Astrocyte (in vitro differentiated cells and primary cell): Measurements from ENCODE around the gene FOXC2. TPM values are rescaled to one million over a fixed set of nuclear protein-coding genes. Genes with fewer than 3 reads are reported as not detected.
A peak's percentile ranks its signal among the peaks of the same experiment; 100 is the strongest.

Source experiments
- DNase-seq: peaks from one replicate; pipeline ENCODE4 v3.0.0-alpha.2; 2010; ENCODE audit warnings: low read depth
- FAIRE-seq: peaks from 2 replicates; lab custom pipeline; 2011; peaks lifted over from hg19 to GRCh38; lab: Jason Lieb, UNC
- H2AFZ ChIP-seq: 2 replicates; pipeline ENCODE4 v1.6.0; 2012; ENCODE audit warnings: low read depth, low read length, inconsistent platforms
- H3K27ac ChIP-seq: 2 replicates; pipeline ENCODE4 v1.5.1; 2011; ENCODE audit warnings: low read depth, low read length, inconsistent platforms
- H3K27me3 ChIP-seq: 2 replicates; pipeline ENCODE4 v1.6.0; 2011; ENCODE audit warnings: low read length, inconsistent platforms; ENCODE audit not compliant: insufficient read depth
- H3K36me3 ChIP-seq: 2 replicates; pipeline ENCODE4 v1.5.1; 2011; ENCODE audit warnings: low read length, inconsistent platforms; ENCODE audit not compliant: insufficient read depth
- H3K4me1 ChIP-seq: 2 replicates; pipeline ENCODE4 v1.5.1; 2011; ENCODE audit warnings: low read length, inconsistent platforms; ENCODE audit not compliant: insufficient read depth
- H3K4me2 ChIP-seq: 2 replicates; pipeline ENCODE4 v1.6.0; 2012; ENCODE audit warnings: low read length, inconsistent platforms
- H3K4me3 ChIP-seq: 2 replicates; pipeline ENCODE4 v1.5.1; 2011; ENCODE audit warnings: low read depth, mild to moderate bottlenecking, low read length, inconsistent platforms; ENCODE audit not compliant: insufficient read depth
- H3K79me2 ChIP-seq: 2 replicates; pipeline ENCODE4 v1.6.0; 2012; ENCODE audit warnings: mild to moderate bottlenecking, low read length, inconsistent platforms; ENCODE audit not compliant: insufficient read depth
- H3K9ac ChIP-seq: 2 replicates; pipeline ENCODE4 v1.6.0; 2012; ENCODE audit warnings: mild to moderate bottlenecking, low read length, inconsistent platforms
- H3K9me3 ChIP-seq: 2 replicates; pipeline ENCODE4 v1.5.1; 2012; ENCODE audit warnings: low read depth, mild to moderate bottlenecking, low read length, inconsistent platforms; ENCODE audit not compliant: insufficient read depth
- H4K20me1 ChIP-seq: 2 replicates; pipeline ENCODE4 v1.6.0; 2012; ENCODE audit warnings: low read length, inconsistent platforms; ENCODE audit not compliant: insufficient read depth
- H3K27ac Mint-ChIP-seq: one replicate; pipeline ENCODE4 v1.8.0; 2021; ENCODE audit warnings: mild to moderate bottlenecking, mixed read lengths; ENCODE audit not compliant: unreplicated experiment
- H3K27me3 Mint-ChIP-seq: one replicate; pipeline ENCODE4 v1.8.0; 2021; ENCODE audit warnings: low read depth, mixed read lengths; ENCODE audit not compliant: unreplicated experiment
- H3K36me3 Mint-ChIP-seq: one replicate; pipeline ENCODE4 v1.8.0; 2021; ENCODE audit warnings: low read depth, mixed read lengths; ENCODE audit not compliant: unreplicated experiment
- H3K4me1 Mint-ChIP-seq: one replicate; pipeline ENCODE4 v1.8.0; 2021; ENCODE audit warnings: low read depth, mixed read lengths; ENCODE audit not compliant: unreplicated experiment
- H3K4me3 Mint-ChIP-seq: one replicate; pipeline ENCODE4 v1.8.0; 2021; ENCODE audit warnings: mild to moderate bottlenecking, moderate library complexity, mixed read lengths; ENCODE audit not compliant: unreplicated experiment
- H3K9me3 Mint-ChIP-seq: one replicate; pipeline ENCODE4 v1.8.0; 2021; ENCODE audit warnings: mild to moderate bottlenecking, mixed read lengths; ENCODE audit not compliant: unreplicated experiment
- EZH2 ChIP-seq: IDR thresholded peaks from 2 replicates; pipeline ENCODE4 v1.6.1; 2012; ENCODE audit warnings: mild to moderate bottlenecking, low read length, inconsistent platforms; ENCODE audit not compliant: insufficient read depth
- total RNA-seq: library from RNA; stranded (reverse); gene quantifications from 2 replicates; pipeline ENCODE4 v1.2.1, GENCODE V29; 2021
- TF ChIP-seq, protein P1 (sequence below): IDR thresholded peaks from 2 replicates; pipeline ENCODE4 v1.5.1; 2011; ENCODE audit warnings: low read depth, mild to moderate bottlenecking, inconsistent platforms, low read length, moderate library complexity; ENCODE audit not compliant: insufficient read depth

The FOXC2 gene
- total RNA-seq, 1 donor from 2014 or later = 15.8 TPM

DNA sequence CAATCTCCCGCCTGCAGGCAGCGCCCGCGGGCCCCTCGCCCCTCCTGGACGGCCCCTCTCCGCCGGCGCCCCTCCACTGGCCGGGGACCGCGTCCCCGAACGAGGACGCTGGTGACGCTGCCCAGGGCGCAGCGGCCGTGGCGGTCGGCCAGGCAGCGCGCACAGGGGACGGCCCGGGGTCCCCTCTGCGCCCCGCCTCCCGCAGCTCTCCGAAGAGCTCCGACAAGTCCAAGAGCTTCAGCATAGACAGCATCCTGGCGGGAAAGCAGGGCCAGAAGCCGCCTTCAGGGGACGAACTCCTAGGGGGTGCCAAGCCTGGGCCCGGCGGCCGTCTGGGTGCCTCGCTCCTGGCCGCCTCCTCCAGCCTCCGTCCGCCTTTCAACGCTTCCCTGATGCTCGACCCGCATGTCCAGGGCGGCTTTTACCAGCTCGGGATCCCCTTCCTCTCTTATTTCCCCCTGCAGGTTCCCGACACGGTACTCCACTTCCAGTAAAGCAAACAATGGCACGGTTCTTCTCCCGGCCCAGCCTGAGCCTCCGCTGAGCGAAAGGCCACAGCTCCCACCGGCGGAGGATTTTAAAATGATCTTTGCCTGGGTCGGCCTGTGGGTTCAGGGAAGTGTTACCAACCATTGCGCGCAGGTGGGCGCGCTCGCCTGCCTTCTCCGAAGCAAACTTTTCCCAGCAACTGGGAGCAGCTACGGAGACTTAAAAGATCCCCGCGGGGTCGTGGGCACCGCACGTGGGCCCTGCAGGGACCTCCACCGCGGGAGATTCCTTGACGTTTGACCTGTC lies 12.8 kb downstream of the FOXC2 start:
- Mint-ChIP-seq H3K36me3 (peaks cover 2% of the 10 kb centered on the region), H3K4me1 (peaks cover 42% of the 10 kb centered on the region), H3K4me3 (peak overlapping the region; percentile 86), H3K9me3 (peaks cover 3% of the 10 kb centered on the region), H3K27me3 (peaks cover 9% of the 10 kb centered on the region), H3K27ac (peak overlapping the region; percentile 95)
- Histone ChIP-seq H4K20me1 (peaks cover 3% of the 10 kb centered on the region), H3K4me3 (peak overlapping the region; percentile 73), H3K9ac (peak overlapping the region; percentile 95), H3K27me3 (no peaks in the 10 kb centered on the region), H2AFZ (no peak overlapping the region), H3K4me1 (peaks cover 65% of the 10 kb centered on the region), H3K4me2 (peak overlapping the region; percentile 90), H3K36me3 (no peaks in the 10 kb centered on the region), H3K9me3 (no peaks in the 10 kb centered on the region), H3K27ac (peak overlapping the region; percentile 94), H3K79me2 (peaks cover 87% of the 10 kb centered on the region)
- FAIRE-seq (no peak), DNase-seq (no peak)
- TF ChIP-seq, protein P1, sequence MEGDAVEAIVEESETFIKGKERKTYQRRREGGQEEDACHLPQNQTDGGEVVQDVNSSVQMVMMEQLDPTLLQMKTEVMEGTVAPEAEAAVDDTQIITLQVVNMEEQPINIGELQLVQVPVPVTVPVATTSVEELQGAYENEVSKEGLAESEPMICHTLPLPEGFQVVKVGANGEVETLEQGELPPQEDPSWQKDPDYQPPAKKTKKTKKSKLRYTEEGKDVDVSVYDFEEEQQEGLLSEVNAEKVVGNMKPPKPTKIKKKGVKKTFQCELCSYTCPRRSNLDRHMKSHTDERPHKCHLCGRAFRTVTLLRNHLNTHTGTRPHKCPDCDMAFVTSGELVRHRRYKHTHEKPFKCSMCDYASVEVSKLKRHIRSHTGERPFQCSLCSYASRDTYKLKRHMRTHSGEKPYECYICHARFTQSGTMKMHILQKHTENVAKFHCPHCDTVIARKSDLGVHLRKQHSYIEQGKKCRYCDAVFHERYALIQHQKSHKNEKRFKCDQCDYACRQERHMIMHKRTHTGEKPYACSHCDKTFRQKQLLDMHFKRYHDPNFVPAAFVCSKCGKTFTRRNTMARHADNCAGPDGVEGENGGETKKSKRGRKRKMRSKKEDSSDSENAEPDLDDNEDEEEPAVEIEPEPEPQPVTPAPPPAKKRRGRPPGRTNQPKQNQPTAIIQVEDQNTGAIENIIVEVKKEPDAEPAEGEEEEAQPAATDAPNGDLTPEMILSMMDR = no peak
- TF ChIP-seq EZH2 = no peak

DNA sequence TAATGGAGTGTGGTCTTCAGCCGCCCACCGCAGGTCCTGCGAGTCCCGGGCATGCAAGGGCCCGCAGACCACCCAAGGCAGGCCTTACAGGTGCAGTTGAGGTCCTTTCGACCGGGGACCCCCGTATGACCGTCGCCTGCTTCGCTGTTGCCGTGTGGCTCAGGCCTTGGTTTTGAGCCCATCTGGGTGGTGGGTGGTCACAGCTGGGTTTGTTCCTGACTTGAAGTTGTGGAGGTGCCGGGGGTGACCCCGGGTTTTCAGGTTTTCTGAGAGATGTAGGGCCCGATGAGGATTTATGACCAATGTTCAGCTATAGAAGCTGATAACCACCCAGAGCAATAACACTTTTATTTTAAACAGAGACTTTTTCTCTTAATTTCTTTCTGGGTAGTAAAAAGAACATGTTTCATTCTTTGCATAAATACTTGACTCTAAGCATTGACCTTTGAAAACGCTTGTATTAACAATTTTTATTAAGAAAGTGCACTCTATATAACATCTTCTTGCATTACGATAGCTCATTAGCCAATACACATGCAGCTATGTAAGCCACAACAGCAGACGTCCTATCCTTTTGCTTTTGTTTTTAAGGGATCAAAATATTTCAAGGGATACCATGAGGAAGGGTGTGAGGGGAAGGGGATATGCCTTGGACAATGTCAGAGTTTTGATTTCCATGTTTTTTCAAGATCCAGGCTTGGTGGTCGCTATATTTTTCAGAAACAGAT lies 13.6 kb downstream of the FOXC2 start:
- peaks cover 70% of the 10 kb centered on the region for H3K4me1 ChIP-seq

More for the DNA sequence above, 13.6 kb downstream of the FOXC2 start:
- Histone ChIP-seq H3K9ac (peak overlapping the region; percentile 95), H3K4me2 (peak overlapping the region; percentile 90), H2AFZ (no peak overlapping the region), H4K20me1 (peaks cover under 1% of the 10 kb centered on the region), H3K36me3 (no peaks in the 10 kb centered on the region), H3K79me2 (peaks cover 80% of the 10 kb centered on the region), H3K4me3 (peak overlapping the region; percentile 73), H3K27ac (peak overlapping the region; percentile 94), H3K9me3 (no peaks in the 10 kb centered on the region), H3K27me3 (no peaks in the 10 kb centered on the region)
- peaks cover 42% of the 10 kb centered on the region for H3K4me1 Mint-ChIP-seq
- DNase-seq = no peak
- H3K27ac Mint-ChIP-seq = peak overlapping the region; percentile 95
- peaks cover 3% of the 10 kb centered on the region for H3K9me3 Mint-ChIP-seq
- peak; percentile 43 for FAIRE-seq
- H3K36me3 Mint-ChIP-seq = peaks cover 2% of the 10 kb centered on the region
- peaks cover 3% of the 10 kb centered on the region for H3K27me3 Mint-ChIP-seq
- TF ChIP-seq, protein P1 = no peak
- no peak for TF ChIP-seq EZH2
- H3K4me3 Mint-ChIP-seq = peak overlapping the region; percentile 86
